HG02973 (cell line): Measurements from ENCODE around the gene TSSK3.
"Not testable (repeated sequence)": the region's sequence is repeated elsewhere in the genome, so short reads cannot be mapped to it uniquely, and the experiment has no call there.

Experiments
- ATAC-seq: cut with Tn5 transposase; IDR thresholded peaks from one replicate; pipeline ENCODE4 v1.9.1; 2021; ENCODE audit warnings: moderate library complexity; ENCODE audit not compliant: unreplicated experiment

Gene TSSK3

GRCh38 chr1:32337855-32338636 lies 24.3 kb upstream of the TSSK3 start:
- ATAC-seq, result no peak

- ATAC-seq, result no peak
Measured at GRCh38 chr1:32338637-32339145, 23.6 kb upstream of the TSSK3 start.

- ATAC-seq, result no peak
Measured at GRCh38 chr1:32339363-32339978, 22.9 kb upstream of the TSSK3 start.

GRCh38 chr1:32341186-32341757 lies 21.1 kb upstream of the TSSK3 start:
- ATAC-seq, result no peak

GRCh38 chr1:32341971-32342370 lies 20.4 kb upstream of the TSSK3 start:
- ATAC-seq, result no peak

- ATAC-seq, result no peak
Measured at GRCh38 chr1:32342704-32343103, 19.6 kb upstream of the TSSK3 start.

- no peak for ATAC-seq
Measured at GRCh38 chr1:32345289-32345827, 17.0 kb upstream of the TSSK3 start.

GRCh38 chr1:32346532-32347157 lies 15.7 kb upstream of the TSSK3 start:
- ATAC-seq, result no peak

- no peak for ATAC-seq
Measured at GRCh38 chr1:32349211-32349708, 13.1 kb upstream of the TSSK3 start.

- ATAC-seq, result peak; percentile 32
Measured at GRCh38 chr1:32350785-32351398, 11.4 kb upstream of the TSSK3 start.

- ATAC-seq, result peak; percentile 70
Measured at GRCh38 chr1:32351399-32352238, 10.7 kb upstream of the TSSK3 start.

GRCh38 chr1:32352239-32352745 lies 10.0 kb upstream of the TSSK3 start:
- no peak for ATAC-seq

- no peak for ATAC-seq
Measured at GRCh38 chr1:32352831-32353383, 9.4 kb upstream of the TSSK3 start.

GRCh38 chr1:32353431-32353830 lies 8.9 kb upstream of the TSSK3 start:
- ATAC-seq, result no peak

- ATAC-seq, result no peak
Measured at GRCh38 chr1:32353886-32354570, 8.3 kb upstream of the TSSK3 start.

GRCh38 chr1:32355778-32356177 lies 6.6 kb upstream of the TSSK3 start:
- not testable (repeated sequence) for ATAC-seq

GRCh38 chr1:32356478-32356877 lies 5.9 kb upstream of the TSSK3 start:
- no peak for ATAC-seq

- ATAC-seq, result no peak
Measured at GRCh38 chr1:32357614-32358013, 4.7 kb upstream of the TSSK3 start.

GRCh38 chr1:32358435-32358834 lies 3.9 kb upstream of the TSSK3 start:
- ATAC-seq, result no peak
